T47D (cell line): ENCODE results near the gene CLEC4A.
"Not testable (repeated sequence)": the region's sequence is repeated elsewhere in the genome, so short reads cannot be mapped to it uniquely, and the experiment has no call there.

Experiments
- DNase-seq, 2 experiments: peaks; one replicate each; pipeline versions ENCODE4 v3.0.0 to v3.0.0-alpha.2; 2011 to 2012; ENCODE audit warnings: low read depth in 1 of 2, low spot score in 1 of 2
- JUND ChIP-seq: IDR thresholded peaks from 2 replicates; pipeline ENCODE4 v1.6.1; 2012; ENCODE audit warnings: low read depth
- in situ Hi-C: cut with HindIII; loops from 2 replicates; pipeline ENCODE4 v1.10.0; 2016; ENCODE audit warnings: low sequenced_read_pairs, low pct_unique_long_range_greater_than_20kb

Gene CLEC4A

DNA sequence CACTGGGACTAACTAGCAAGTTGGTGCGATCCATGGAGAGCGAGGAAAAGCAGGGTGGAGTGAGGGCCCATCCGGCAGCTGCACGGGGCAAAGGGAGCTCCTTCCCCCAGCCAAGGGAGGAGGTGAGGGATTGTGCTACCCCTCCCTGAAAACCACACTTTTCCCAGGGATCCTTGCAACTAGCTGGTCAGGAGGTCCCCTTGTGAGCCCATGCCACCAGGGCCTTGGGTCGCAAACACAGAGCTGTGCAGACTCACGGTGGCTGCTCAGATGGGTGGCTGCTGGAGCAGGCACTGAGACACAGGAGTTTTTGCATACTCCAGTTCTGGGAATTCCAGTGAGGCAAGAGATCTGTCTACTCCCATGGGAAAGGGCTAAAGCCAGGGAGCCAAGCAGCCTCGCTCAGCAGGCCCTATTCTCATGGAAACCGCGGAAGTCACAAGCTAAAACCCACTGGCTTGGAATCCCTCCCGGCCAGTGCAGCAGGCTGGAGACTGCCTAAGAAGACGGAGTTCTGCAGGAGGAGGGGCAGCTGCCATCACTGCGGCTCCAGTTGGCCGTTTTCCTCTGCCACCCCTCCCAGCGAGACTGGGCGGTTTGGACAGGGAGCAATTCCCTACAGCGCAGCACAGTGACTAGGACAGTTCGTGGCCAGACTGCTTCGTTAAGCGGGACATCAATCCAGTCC lies 22.5 kb downstream of the CLEC4A start:
- in situ Hi-C loops: no loop called here
- TF ChIP-seq JUND: no peak
- no peak for DNase-seq

DNA sequence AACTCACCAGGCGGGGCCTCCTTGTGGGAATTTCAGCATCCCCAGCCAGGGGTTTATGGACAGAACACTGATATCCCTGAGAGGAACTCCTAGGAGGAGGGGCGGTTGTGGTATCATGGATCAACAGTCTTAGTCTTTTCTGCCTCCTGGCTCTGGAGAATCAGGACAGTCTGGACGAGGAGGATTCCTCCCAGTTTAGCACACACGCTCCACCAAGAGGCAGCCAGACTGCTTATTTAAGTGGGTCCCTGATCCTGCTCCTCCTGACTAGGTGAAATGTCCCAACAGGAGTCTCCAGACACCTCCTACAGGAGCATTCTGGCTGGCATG lies 23.0 kb downstream of the CLEC4A start:
- no peak for DNase-seq
- no peak for TF ChIP-seq JUND
- in situ Hi-C loops: no loop called here

- in situ Hi-C loops: no loop called here
- no peak for DNase-seq
- no peak for TF ChIP-seq JUND
Observed at GRCh38 chr12:8154526-8154925, 31.1 kb downstream of the CLEC4A start.

DNA sequence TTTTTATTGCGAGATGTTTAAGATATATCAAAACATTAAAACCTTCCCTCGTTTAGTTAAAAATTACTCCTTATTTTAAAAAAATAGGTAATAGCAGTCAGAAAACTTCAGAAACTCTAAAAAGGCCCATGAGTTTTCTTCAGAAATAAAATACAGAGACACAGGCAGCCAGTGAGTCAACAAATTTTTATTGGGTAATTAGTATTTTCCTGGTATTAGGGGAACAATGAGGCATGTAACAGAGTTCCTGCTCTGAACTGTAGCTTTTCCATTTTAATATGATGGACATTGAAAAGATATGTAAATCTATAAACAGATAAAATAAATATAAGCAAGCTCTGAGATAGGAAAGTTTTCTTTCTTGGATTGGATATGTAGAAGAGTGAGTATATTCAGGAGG lies 33.0 kb downstream of the CLEC4A start:
- no peak for TF ChIP-seq JUND

GRCh38 chr12:8156845-8157244 lies 33.4 kb downstream of the CLEC4A start, which contains the start of gene ZNF705A:
Gene ZNF705A (plus strand): TSS chr12:8157015. CDS start chr12:8172626, 15,611 bp downstream.
- DNase-seq: no peak
- no peak for TF ChIP-seq JUND
- in situ Hi-C loops: no loop called here

More for the DNA sequence above, 33.0 kb downstream of the CLEC4A start:
- in situ Hi-C loops: no loop called here
- no peak for DNase-seq

GRCh38 chr12:8157484-8158198 lies 34.2 kb downstream of the CLEC4A start:
- in situ Hi-C loops: no loop called here
- TF ChIP-seq JUND: no peak
- DNase-seq: no peak

DNA sequence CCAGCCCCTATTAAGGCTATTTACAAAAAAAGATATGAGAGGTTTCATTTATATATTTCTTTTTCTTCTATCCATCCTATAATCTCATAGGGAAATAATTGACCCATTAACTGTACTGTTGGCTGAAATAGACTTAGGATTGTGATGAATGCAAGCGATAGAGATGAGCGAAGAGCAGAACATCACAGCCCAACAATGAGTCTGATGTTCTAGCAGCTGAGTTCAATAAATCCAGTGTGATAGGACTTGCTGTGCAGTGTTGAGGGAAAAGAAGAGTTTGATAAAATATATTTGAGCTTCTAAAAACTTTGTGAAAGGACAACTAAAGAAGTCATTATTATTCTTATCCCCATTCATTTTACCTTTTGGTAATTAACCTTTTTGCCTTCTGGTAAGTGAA lies 49.5 kb downstream of the CLEC4A start:
- in situ Hi-C loops, DNase-seq: not testable (repeated sequence)

- in situ Hi-C loops: not testable (repeated sequence)
- peak; percentile 4 to 55 for DNase-seq
Observed at GRCh38 chr12:8179989-8180585, 56.7 kb downstream of the CLEC4A start.

GRCh38 chr12:8181271-8181670 lies 57.9 kb downstream of the CLEC4A start:
- DNase-seq, in situ Hi-C loops: not testable (repeated sequence)

- in situ Hi-C loops, DNase-seq: not testable (repeated sequence)
Observed at GRCh38 chr12:8182923-8183322, 59.5 kb downstream of the CLEC4A start.

DNA sequence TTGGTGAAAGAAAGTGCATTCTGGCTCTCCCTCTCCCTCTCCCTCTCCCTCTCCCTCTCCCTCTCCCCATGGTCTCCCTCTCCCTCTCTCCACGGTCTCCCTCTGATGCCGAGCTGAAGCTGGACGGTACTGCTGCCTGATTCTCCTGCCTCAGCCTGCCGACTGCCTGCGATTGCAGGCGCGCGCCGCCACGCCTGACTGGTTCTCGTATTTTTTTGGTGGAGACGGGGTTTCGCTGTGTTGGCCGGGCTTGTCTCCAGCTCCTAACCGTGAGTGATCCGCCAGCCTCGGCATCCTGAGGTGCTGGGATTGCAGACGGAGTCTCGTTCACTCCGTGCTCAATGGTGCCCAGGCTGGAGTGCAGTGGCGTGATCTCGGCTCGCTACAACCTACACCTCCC lies 59.9 kb downstream of the CLEC4A start:
- DNase-seq, in situ Hi-C loops: not testable (repeated sequence)

DNA sequence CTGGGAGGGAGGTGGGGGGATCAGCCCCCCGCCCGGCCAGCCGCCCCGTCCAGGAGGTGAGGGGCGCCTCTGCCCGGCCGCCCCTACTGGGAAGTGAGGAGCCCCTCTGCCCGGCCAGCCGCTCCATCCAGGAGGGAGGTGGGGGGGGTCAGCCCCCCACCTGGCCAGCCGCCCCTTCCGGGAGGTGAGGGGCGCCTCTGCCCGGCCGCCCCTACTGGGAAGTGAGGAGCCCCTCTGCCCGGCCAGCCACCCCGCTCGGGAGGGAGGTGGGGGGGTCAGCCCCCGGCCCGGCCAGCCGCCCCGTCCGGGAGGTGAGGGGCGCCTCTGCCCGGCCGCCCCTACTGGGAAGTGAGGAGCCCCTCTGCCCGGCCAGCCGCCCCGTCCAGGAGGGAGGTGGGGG lies 60.8 kb downstream of the CLEC4A start:
- DNase-seq, in situ Hi-C loops: not testable (repeated sequence)

DNA sequence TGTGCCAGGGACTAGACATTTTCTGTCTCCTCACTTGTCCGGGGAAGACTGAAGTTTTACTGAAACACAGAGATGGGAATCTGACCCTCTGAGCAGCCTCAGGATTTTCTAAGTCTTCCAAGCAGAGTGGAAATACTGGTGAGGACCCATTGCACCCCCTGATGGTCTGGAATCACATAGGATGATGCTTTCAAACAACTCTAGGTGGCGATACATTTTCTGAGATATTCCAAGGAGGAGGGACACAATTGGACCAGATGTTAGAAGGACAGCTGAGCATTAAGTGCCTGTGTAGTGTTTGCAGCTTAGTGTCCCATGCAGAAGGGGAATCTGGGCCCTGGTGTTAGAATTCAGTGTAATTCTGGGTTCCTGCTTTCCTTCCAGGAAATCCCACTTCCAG lies 64.7 kb downstream of the CLEC4A start:
- DNase-seq, in situ Hi-C loops: not testable (repeated sequence)
